ENCODE data around the gene NEDD9. TPM values are rescaled to one million over a fixed set of nuclear protein-coding genes. Genes with fewer than 3 reads are reported as not detected.

NEDD9 gene
- polyA plus RNA-seq, 1 of the 3 experiments (the other 2 are of a cell fraction): 7.4 TPM

DNA sequence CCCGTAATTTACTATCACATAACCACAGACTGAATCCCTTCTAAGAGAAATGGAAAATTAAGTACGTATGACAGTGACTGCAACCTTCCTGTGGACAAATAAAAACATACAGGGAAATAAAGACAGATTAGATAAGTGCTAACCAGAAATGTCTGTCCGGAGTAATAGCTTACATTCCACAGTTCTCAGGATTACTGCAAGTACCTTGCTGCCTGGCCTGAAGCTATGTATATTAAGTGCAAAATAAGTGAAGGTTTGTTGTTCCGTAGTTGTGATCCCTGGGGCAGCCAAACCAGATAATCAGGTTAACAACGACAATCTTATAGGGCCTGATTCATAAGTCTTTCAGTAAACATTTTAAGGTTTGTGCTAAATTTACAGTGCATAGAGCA is 2.8 kb downstream of the NEDD9 start:
- no peaks in the 10 kb centered on the region for H3K9me3 ChIP-seq
- no peaks in the 10 kb centered on the region for H3K27me3 ChIP-seq (ENCODE audit: insufficient read depth)
- H3K4me3 ChIP-seq (ENCODE audit: low read depth in 2 of 2, low read length in 1 of 2): peak overlapping the region; percentile 75 to 91
- no peak overlapping the region for H2AFZ ChIP-seq (ENCODE audit: low read depth)
- peaks cover 77% of the 10 kb centered on the region for H3K79me2 ChIP-seq (ENCODE audit: insufficient read depth)
- H3F3A ChIP-seq (replicated peaks; ENCODE audit: insufficient read depth): peaks cover 31% of the 10 kb centered on the region
- no peak for DNase-seq
- WGBS (ENCODE audit: low lambda C conversion rate): 49% methylated on average over 5 of the region's 5 CpGs
- H3K9ac ChIP-seq: peak overlapping the region; percentile 79; the same call in 1 of the 2 replicates
- peak overlapping the region; percentile 62 to 90; a peak in 3 of 4 replicates for H3K27ac ChIP-seq (ENCODE audit: low read depth in 2 of 2, low read length in 1 of 2)
- peaks cover 0 to 8% of the 10 kb centered on the region in 2 experiments for H3K36me3 ChIP-seq (replicated peaks in 1 of 2; ENCODE audit: control insufficient read depth in 1 of 2, insufficient read depth in 2 of 2, low read length in 1 of 2)
- H3K9me2 ChIP-seq: no peaks in the 10 kb centered on the region
- ChIA-PET POLR2A (interaction anchor here (1.9 to 3.7 kb wide), 2 partner anchors 8 to 41 kb away, joined by 6 to 23 read pairs; no protein-coding TSS in a partner anchor), CTCF (interaction anchor here (1.4 to 2.5 kb wide), 2 partner anchors 14 to 266 kb away, joined by 4 to 19 read pairs; no protein-coding TSS in a partner anchor)
- H4K20me1 ChIP-seq (ENCODE audit: insufficient read depth): no peaks in the 10 kb centered on the region
- peaks cover 21 to 26% of the 10 kb centered on the region in 2 experiments for H3K4me1 ChIP-seq (ENCODE audit: control insufficient read depth in 1 of 2, insufficient read depth in 2 of 2, low read depth in 1 of 2, low read length in 1 of 2)
- no peak for TF ChIP-seq GATA2 (CRISPR knock-in tag; IDR thresholded peaks at IDR 0.05)
- TF ChIP-seq SIN3A (IDR thresholded peaks at IDR 0.05; ENCODE audit: borderline replicate concordance, low read depth, low read length): no peak
- TF ChIP-seq RFX5 (IDR thresholded peaks at IDR 0.05; ENCODE audit: low read length): no peak
- no peak for TF ChIP-seq TEAD4 (IDR thresholded peaks at IDR 0.05; ENCODE audit: borderline replicate concordance, insufficient read depth)
- TF ChIP-seq TAF1 (IDR thresholded peaks at IDR 0.05; ENCODE audit: borderline replicate concordance, low read depth, low read length): no peak
- TF ChIP-seq, protein P1, sequence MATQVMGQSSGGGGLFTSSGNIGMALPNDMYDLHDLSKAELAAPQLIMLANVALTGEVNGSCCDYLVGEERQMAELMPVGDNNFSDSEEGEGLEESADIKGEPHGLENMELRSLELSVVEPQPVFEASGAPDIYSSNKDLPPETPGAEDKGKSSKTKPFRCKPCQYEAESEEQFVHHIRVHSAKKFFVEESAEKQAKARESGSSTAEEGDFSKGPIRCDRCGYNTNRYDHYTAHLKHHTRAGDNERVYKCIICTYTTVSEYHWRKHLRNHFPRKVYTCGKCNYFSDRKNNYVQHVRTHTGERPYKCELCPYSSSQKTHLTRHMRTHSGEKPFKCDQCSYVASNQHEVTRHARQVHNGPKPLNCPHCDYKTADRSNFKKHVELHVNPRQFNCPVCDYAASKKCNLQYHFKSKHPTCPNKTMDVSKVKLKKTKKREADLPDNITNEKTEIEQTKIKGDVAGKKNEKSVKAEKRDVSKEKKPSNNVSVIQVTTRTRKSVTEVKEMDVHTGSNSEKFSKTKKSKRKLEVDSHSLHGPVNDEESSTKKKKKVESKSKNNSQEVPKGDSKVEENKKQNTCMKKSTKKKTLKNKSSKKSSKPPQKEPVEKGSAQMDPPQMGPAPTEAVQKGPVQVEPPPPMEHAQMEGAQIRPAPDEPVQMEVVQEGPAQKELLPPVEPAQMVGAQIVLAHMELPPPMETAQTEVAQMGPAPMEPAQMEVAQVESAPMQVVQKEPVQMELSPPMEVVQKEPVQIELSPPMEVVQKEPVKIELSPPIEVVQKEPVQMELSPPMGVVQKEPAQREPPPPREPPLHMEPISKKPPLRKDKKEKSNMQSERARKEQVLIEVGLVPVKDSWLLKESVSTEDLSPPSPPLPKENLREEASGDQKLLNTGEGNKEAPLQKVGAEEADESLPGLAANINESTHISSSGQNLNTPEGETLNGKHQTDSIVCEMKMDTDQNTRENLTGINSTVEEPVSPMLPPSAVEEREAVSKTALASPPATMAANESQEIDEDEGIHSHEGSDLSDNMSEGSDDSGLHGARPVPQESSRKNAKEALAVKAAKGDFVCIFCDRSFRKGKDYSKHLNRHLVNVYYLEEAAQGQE (IDR thresholded peaks at IDR 0.05; ENCODE audit: low read depth, low read length): no peak
- no peak for TF ChIP-seq RCOR1 (IDR thresholded peaks at IDR 0.05; ENCODE audit: low read length)
- TF ChIP-seq, protein P2, sequence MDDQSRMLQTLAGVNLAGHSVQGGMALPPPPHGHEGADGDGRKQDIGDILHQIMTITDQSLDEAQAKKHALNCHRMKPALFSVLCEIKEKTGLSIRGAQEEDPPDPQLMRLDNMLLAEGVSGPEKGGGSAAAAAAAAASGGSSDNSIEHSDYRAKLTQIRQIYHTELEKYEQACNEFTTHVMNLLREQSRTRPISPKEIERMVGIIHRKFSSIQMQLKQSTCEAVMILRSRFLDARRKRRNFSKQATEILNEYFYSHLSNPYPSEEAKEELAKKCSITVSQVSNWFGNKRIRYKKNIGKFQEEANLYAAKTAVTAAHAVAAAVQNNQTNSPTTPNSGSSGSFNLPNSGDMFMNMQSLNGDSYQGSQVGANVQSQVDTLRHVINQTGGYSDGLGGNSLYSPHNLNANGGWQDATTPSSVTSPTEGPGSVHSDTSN (IDR thresholded peaks at IDR 0.05): no peak
- TF ChIP-seq CHD2 (IDR thresholded peaks at IDR 0.05; ENCODE audit: low read length, partially characterized antibody): no peak
- TF ChIP-seq, protein P3, sequence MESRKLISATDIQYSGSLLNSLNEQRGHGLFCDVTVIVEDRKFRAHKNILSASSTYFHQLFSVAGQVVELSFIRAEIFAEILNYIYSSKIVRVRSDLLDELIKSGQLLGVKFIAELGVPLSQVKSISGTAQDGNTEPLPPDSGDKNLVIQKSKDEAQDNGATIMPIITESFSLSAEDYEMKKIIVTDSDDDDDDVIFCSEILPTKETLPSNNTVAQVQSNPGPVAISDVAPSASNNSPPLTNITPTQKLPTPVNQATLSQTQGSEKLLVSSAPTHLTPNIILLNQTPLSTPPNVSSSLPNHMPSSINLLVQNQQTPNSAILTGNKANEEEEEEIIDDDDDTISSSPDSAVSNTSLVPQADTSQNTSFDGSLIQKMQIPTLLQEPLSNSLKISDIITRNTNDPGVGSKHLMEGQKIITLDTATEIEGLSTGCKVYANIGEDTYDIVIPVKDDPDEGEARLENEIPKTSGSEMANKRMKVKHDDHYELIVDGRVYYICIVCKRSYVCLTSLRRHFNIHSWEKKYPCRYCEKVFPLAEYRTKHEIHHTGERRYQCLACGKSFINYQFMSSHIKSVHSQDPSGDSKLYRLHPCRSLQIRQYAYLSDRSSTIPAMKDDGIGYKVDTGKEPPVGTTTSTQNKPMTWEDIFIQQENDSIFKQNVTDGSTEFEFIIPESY (IDR thresholded peaks at IDR 0.05; ENCODE audit: borderline replicate concordance, low read depth): no peak
- TF ChIP-seq, protein P4, sequence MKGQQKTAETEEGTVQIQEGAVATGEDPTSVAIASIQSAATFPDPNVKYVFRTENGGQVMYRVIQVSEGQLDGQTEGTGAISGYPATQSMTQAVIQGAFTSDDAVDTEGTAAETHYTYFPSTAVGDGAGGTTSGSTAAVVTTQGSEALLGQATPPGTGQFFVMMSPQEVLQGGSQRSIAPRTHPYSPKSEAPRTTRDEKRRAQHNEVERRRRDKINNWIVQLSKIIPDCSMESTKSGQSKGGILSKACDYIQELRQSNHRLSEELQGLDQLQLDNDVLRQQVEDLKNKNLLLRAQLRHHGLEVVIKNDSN (IDR thresholded peaks at IDR 0.05; ENCODE audit: borderline replicate concordance, low read depth): no peak
- no peak for TF ChIP-seq RXRA (IDR thresholded peaks at IDR 0.05; ENCODE audit: borderline replicate concordance, low read depth)
- peak overlapping the region; percentile 62 for H3K4me2 ChIP-seq
